T-helper 1 cell treated with Interleukin-12 subunit alpha and Interleukin-12 subunit beta and Interleukin-4 antibody, amounts not matched to agents 30 μg/mL and 1 μg/mL, for 36 hours (primary cell): Measurements from ENCODE around the gene USP37.

Experiments used
- H3K27ac Mint-ChIP-seq: one replicate; pipeline ENCODE4 v1.8.0; 2021; ENCODE audit warnings: mild to moderate bottlenecking, mixed read lengths
- H3K27me3 Mint-ChIP-seq: one replicate; pipeline ENCODE4 v1.8.0; 2021; ENCODE audit warnings: low read depth, mixed read lengths
- H3K36me3 Mint-ChIP-seq: one replicate; pipeline ENCODE4 v1.8.0; 2021; ENCODE audit warnings: low read depth, mixed read lengths
- H3K4me1 Mint-ChIP-seq: one replicate; pipeline ENCODE4 v1.8.0; 2021; ENCODE audit warnings: low read depth, mixed read lengths
- H3K4me3 Mint-ChIP-seq: one replicate; pipeline ENCODE4 v1.8.0; 2021; ENCODE audit warnings: mild to moderate bottlenecking, moderate library complexity, mixed read lengths
- H3K9me3 Mint-ChIP-seq: one replicate; pipeline ENCODE4 v1.8.0; 2021; ENCODE audit warnings: mixed read lengths

Gene USP37

GRCh38 chr2:218568190-218569037 lies at the start of gene USP37, which contains the start of gene CNOT9:
TSS of gene USP37 (minus strand) at chr2:218568351. CDS start at chr2:218558653, 9,698 bp downstream.
TSS of gene CNOT9 (plus strand) at chr2:218568839. CDS start at chr2:218568955, 116 bp downstream.
- peak within 1 kb of the TSS; percentile 88 for H3K4me3 Mint-ChIP-seq
- H3K36me3 Mint-ChIP-seq, result peaks cover 36% of the 10 kb centered on the region
- H3K27ac Mint-ChIP-seq, result peak within 1 kb of the TSS; percentile 85
- no peaks in the 10 kb centered on the region for H3K9me3 Mint-ChIP-seq
- H3K27me3 Mint-ChIP-seq, result no peaks in the 10 kb centered on the region
- H3K4me1 Mint-ChIP-seq, result peaks cover 44% of the 10 kb centered on the region

- no peak overlapping the region for H3K27ac Mint-ChIP-seq
- H3K27me3 Mint-ChIP-seq, result no peaks in the 10 kb centered on the region
- no peak overlapping the region for H3K4me3 Mint-ChIP-seq
- H3K4me1 Mint-ChIP-seq, result no peaks in the 10 kb centered on the region
- no peaks in the 10 kb centered on the region for H3K36me3 Mint-ChIP-seq
- no peaks in the 10 kb centered on the region for H3K9me3 Mint-ChIP-seq
Measured at GRCh38 chr2:218615868-218616315, 47.7 kb upstream of the USP37 start.

- no peak within 1 kb of the TSS for H3K27ac Mint-ChIP-seq
- no peaks in the 10 kb centered on the region for H3K9me3 Mint-ChIP-seq
- H3K4me3 Mint-ChIP-seq, result no peak within 1 kb of the TSS
- H3K36me3 Mint-ChIP-seq, result no peaks in the 10 kb centered on the region
- H3K27me3 Mint-ChIP-seq, result peaks cover 16% of the 10 kb centered on the region
- H3K4me1 Mint-ChIP-seq, result no peaks in the 10 kb centered on the region
Measured at GRCh38 chr2:218607436-218608115, 39.4 kb upstream of the USP37 start, which contains the start of gene PLCD4. TSS of gene PLCD4 (plus strand) at chr2:218607899. CDS start at chr2:218615740, 7,841 bp downstream.

- peaks cover 16% of the 10 kb centered on the region for H3K27me3 Mint-ChIP-seq
- no peaks in the 10 kb centered on the region for H3K36me3 Mint-ChIP-seq
- H3K9me3 Mint-ChIP-seq, result no peaks in the 10 kb centered on the region
- H3K27ac Mint-ChIP-seq, result no peak overlapping the region
- no peaks in the 10 kb centered on the region for H3K4me1 Mint-ChIP-seq
- no peak overlapping the region for H3K4me3 Mint-ChIP-seq
Measured at GRCh38 chr2:218605432-218605831, 37.3 kb upstream of the USP37 start.

- peaks cover 44% of the 10 kb centered on the region for H3K36me3 Mint-ChIP-seq
- H3K4me1 Mint-ChIP-seq, result peaks cover 14% of the 10 kb centered on the region
- H3K27ac Mint-ChIP-seq, result no peak overlapping the region
- H3K27me3 Mint-ChIP-seq, result no peaks in the 10 kb centered on the region
- H3K9me3 Mint-ChIP-seq, result no peaks in the 10 kb centered on the region
- H3K4me3 Mint-ChIP-seq, result no peak overlapping the region
Measured at GRCh38 chr2:218585541-218585940, 17.4 kb upstream of the USP37 start.

- H3K4me3 Mint-ChIP-seq, result no peak overlapping the region
- no peak overlapping the region for H3K27ac Mint-ChIP-seq
- no peaks in the 10 kb centered on the region for H3K27me3 Mint-ChIP-seq
- H3K4me1 Mint-ChIP-seq, result peaks cover 18% of the 10 kb centered on the region
- H3K9me3 Mint-ChIP-seq, result no peaks in the 10 kb centered on the region
- H3K36me3 Mint-ChIP-seq, result peaks cover 37% of the 10 kb centered on the region
Measured at GRCh38 chr2:218583983-218584850, 16.1 kb upstream of the USP37 start.

- peaks cover 36% of the 10 kb centered on the region for H3K36me3 Mint-ChIP-seq
- H3K9me3 Mint-ChIP-seq, result no peaks in the 10 kb centered on the region
- H3K27ac Mint-ChIP-seq, result peak overlapping the region; percentile 76
- H3K4me1 Mint-ChIP-seq, result peaks cover 26% of the 10 kb centered on the region
- H3K27me3 Mint-ChIP-seq, result no peaks in the 10 kb centered on the region
- no peak overlapping the region for H3K4me3 Mint-ChIP-seq
Measured at GRCh38 chr2:218582076-218582475, 13.9 kb upstream of the USP37 start.

GRCh38 chr2:218578272-218578877 lies 10.2 kb upstream of the USP37 start:
- Mint-ChIP-seq H3K4me1 (peaks cover 31% of the 10 kb centered on the region), H3K27me3 (no peaks in the 10 kb centered on the region), H3K4me3 (no peak overlapping the region), H3K9me3 (no peaks in the 10 kb centered on the region), H3K27ac (no peak overlapping the region), H3K36me3 (peaks cover 22% of the 10 kb centered on the region)

GRCh38 chr2:218577482-218578220 lies 9.5 kb upstream of the USP37 start:
- Mint-ChIP-seq H3K4me1 (peaks cover 32% of the 10 kb centered on the region), H3K36me3 (peaks cover 16% of the 10 kb centered on the region), H3K27ac (no peak overlapping the region), H3K9me3 (no peaks in the 10 kb centered on the region), H3K27me3 (no peaks in the 10 kb centered on the region), H3K4me3 (no peak overlapping the region)

- Mint-ChIP-seq H3K4me1 (peaks cover 31% of the 10 kb centered on the region), H3K27ac (no peak overlapping the region), H3K36me3 (peaks cover 13% of the 10 kb centered on the region), H3K4me3 (no peak overlapping the region), H3K27me3 (no peaks in the 10 kb centered on the region), H3K9me3 (no peaks in the 10 kb centered on the region)
Measured at GRCh38 chr2:218576854-218577253, 8.7 kb upstream of the USP37 start.

GRCh38 chr2:218570850-218571249 lies 2.7 kb upstream of the USP37 start:
- Mint-ChIP-seq H3K4me3 (peak overlapping the region; percentile 88), H3K4me1 (peaks cover 38% of the 10 kb centered on the region), H3K36me3 (peaks cover 30% of the 10 kb centered on the region), H3K27me3 (no peaks in the 10 kb centered on the region), H3K9me3 (no peaks in the 10 kb centered on the region), H3K27ac (peak overlapping the region; percentile 85)

- peaks cover 38% of the 10 kb centered on the region for H3K4me1 Mint-ChIP-seq
- peak overlapping the region; percentile 88 for H3K4me3 Mint-ChIP-seq
- H3K9me3 Mint-ChIP-seq, result no peaks in the 10 kb centered on the region
- no peaks in the 10 kb centered on the region for H3K27me3 Mint-ChIP-seq
- H3K27ac Mint-ChIP-seq, result peak overlapping the region; percentile 85
- peaks cover 28% of the 10 kb centered on the region for H3K36me3 Mint-ChIP-seq
Measured at GRCh38 chr2:218569661-218570500, 1.7 kb upstream of the USP37 start.

GRCh38 chr2:218569038-218569431 lies 884 bp upstream of the USP37 start:
- Mint-ChIP-seq H3K9me3 (no peaks in the 10 kb centered on the region), H3K36me3 (peaks cover 30% of the 10 kb centered on the region), H3K4me1 (peaks cover 42% of the 10 kb centered on the region), H3K27me3 (no peaks in the 10 kb centered on the region), H3K27ac (peak overlapping the region; percentile 85), H3K4me3 (peak overlapping the region; percentile 88)
